ENCODE data around the gene ZBTB26.
A peak's percentile ranks its signal among the peaks of the same experiment; 100 is the strongest.
"Not testable (repeated sequence)": the region's sequence is repeated elsewhere in the genome, so short reads cannot be mapped to it uniquely, and the experiment has no call there.

The ZBTB26 gene

DNA sequence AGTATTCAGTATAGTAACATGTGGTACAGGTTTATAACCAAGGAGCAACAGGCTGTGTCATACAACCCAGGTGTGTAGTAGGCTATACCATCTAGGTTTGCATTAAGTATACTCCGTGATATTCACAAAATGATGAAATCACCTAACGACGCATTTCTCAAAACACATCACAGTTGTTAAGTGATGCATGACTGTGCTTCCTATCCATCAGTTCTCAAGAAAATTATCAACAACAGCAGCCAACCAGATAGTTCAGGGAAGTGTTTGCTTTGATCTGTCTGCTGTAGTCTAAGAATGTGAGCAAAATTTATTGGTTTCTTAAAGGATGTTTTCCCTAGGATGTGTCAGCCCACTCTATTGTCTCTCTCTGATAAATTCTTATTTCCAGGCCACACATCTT lies 7.4 kb downstream of the ZBTB26 start:
- DNase-seq (ENCODE audit: low read depth): no peak

DNA sequence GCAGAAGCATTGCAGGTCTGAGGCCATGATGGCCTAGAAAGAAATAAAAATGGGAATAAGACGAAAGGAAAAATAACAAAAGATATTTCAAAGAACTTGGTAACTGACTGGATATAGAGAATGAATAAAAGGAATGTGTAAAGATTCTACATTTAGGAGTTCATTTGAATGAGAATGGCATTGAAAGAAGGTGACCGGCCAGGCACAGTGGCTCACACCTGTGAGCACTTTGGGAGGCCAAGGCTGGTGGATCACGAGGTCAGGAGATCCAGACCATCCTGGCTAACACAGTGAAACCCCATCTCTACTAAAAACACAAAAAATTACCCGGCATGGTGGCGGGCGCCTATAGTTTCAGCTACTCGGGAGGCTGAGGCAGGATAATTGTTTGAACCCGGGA lies 8.6 kb downstream of the ZBTB26 start:
- DNase-seq (ENCODE audit: low read depth): no peak

GRCh38 chr9:122918310-122918709 lies 13.0 kb downstream of the ZBTB26 start:
- no peak for DNase-seq (ENCODE audit: low read depth)

DNA sequence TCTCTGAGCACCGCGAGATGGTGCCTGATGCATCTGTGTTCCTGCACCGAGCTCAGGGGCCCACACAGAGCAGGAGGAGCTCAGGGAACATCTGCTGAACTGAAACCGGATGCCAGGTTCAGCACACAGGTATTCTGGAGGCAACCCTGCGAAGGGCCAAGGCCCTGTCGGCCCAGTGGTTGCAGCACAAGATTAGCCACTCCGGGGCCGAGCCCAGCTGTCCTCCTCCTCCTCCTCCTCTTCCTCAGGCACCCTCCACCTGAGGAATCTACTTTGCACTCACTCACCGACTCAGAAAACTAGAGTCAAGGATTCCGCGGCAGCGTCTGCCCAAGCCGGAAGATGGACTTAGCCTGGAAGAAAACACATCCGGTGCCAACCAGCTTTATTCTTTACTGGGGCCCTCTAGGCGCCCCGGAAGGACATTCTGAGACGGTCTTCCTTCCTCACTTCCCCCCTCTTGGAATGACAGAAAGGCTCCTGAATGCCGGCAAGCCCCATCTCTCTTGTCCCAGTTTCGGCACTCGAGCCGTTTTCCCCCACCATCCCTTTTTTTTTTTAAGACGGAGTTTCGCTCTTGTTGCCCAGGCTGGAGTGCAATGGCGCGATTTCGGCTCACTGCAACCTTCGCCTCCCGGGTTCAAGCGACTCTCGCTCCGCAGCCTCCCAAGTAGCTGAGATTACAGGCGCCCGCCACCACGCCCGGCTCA lies 18.2 kb downstream of the ZBTB26 start, which contains the start of gene ZBTB6:
Gene ZBTB6, minus strand, starts transcription at position 360 of the 710 bp plus-strand sequence. CDS start 1,251 bp downstream, outside the sequence.
- DNase-seq (ENCODE audit: low read depth): peak; percentile 57

DNA sequence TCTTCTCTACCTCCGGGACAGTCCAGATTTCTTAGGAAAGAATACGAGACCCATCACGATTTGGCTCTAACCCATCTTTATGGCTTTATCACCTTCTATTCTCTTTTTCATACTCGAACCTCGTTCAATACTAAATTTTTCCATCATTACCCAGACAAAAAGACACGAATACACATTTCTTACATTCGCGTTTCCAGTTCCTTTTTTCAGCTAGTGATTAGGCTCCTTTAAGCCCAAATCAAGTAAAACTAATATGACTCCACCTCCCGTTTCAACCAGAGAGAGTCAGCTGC lies 18.7 kb downstream of the ZBTB26 start:
- no peak for DNase-seq (ENCODE audit: low read depth)

- not testable (repeated sequence) for DNase-seq (ENCODE audit: low read depth)
Measured at GRCh38 chr9:122906122-122906521, 25.2 kb downstream of the ZBTB26 start.

DNA sequence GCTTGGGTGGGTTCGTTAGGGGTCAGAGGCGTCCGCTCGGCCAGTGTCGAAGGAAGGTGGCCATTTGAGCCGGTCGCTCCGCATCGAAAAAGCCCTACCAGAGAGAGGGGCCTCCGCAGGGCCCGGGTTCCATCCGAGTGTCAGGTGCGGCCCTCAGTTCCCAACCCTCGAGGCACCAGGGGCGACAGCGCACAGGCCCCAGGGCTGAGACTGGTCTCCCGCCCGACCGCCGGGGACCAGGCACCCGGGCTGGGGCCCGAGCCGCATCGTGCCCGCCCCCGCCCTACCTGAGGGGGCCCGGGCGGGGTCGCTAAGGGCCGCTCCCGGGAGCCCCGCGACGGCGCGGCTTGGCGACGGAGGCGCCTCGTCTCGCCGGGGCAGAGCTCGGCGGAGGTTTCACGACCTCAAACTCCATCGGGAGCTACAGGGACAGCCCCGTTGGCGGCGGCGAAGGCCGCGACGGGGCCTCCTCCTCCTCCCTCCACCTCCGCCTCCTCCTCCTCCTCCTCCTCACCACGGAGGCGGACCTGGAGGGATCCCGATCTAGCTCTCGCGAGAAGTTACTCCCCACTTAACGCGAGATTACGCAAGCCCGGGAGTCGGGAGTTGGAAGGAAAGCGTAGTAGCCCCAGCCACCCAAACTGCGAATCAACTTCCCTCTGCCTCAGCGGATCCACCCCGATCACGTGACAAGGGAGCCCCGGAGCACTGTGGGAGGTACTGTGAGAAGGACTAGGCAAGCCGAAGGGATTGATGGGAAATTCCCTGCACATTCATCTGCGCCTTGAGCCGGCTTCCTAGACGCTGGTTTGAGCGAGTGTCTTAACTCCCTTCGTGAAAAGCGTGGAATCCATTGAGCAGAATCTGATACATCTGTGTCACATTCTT lies 26.2 kb downstream of the ZBTB26 start, which contains the start of gene RC3H2:
Gene RC3H2, minus strand, starts transcription at position 537 of the 888 bp plus-strand sequence. CDS start 7,850 bp downstream, outside the sequence.
- peak; percentile 99 for DNase-seq (ENCODE audit: low read depth)

- no peak for DNase-seq (ENCODE audit: low read depth)
Measured at GRCh38 chr9:122904466-122904822, 26.9 kb downstream of the ZBTB26 start.

DNA sequence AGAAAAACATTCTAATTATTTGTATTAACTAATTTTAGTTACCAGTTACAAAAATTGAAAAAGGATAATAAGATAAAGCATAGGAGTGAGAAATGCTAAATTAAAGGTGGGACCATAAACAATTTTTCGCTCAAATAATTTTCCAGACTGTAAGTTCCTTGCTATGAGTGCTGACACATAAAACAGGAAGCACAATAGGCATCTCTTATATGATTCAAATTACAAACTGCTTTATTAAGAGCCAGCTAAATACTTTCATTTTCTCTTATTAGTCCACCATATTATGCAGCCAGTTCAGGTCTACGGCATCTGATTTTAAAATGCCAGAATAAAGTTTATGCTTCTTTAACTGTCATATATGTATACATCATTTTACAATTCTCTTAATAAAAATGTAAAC lies 30.5 kb downstream of the ZBTB26 start:
- DNase-seq (ENCODE audit: low read depth): no peak

DNA sequence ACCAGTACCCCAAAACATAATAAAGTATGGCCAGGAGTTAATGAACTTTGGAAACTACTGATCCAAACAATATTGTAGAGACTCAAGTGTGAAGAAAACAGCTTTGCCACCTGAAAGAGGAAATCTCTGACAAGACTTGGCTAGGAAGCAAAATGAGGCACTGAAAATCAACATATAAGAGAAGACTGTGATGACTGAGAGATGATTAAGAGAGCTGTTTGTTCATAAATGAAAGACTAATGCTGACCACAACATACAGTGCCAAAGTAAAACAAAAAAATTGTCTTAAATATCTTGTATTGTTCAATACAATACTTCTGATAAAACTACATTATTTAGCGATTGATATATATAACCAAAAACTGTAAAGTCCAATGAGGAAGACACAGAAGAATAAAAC lies 33.3 kb downstream of the ZBTB26 start:
- DNase-seq (ENCODE audit: low read depth): no peak

DNA sequence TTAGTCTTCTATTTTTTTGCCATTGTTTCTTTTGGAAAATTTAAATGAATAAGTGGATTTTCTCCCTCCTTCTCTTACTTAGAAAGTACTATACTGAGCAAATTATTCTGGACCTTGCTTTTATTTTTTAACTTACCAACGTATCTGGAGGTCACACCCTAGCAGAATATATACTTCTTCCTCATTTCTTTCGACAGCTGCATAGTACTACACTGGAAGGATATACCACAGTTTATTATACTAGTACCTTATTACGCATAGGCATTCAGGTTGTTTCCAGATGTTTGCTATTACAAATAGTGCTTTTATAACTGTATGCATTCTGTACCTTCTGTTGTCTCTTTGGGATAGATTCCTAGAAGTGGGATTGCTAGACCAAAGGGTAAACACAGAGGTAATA lies 42.8 kb downstream of the ZBTB26 start:
- DNase-seq (ENCODE audit: low read depth): no peak

DNA sequence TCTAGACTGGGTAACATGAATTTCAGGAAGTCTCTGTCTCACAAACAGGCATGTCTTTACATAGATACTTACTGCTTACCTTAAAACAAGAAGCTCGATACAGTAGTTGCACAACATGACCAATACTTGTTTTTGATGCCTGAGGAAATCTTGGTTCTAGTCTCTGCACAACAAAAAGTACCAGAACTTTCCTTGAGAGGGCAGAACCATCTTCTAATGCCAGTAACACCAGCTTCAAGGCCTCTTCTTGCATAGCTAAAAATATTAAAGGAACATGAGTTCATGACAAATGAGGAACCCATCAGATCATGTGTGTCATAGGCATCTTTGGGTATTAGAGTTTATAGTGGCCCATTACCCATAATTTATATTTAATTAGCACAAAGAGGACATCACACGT lies 48.2 kb downstream of the ZBTB26 start:
- DNase-seq (ENCODE audit: low read depth): no peak

DNA sequence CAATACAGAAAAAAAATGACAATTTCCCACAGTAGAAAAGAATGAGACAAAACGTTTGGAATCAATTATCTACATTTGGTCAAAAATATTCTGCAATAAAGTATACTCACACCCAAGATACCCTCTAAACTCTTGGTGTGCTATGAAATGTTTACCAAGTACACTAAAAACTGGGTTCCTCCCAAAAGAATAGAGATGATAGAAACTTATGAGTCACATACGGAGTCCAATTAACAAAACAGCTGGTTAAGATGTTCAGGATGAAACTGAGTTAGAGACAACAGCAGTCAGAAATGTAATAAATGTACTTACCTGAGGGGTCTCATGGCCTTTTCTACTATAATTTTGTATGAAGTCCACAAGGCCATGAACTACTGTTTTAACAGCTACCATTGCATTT lies 51.9 kb downstream of the ZBTB26 start:
- no peak for DNase-seq (ENCODE audit: low read depth)

GRCh38 chr9:122875523-122875922 lies 55.8 kb downstream of the ZBTB26 start:
- DNase-seq (ENCODE audit: low read depth): no peak

- not testable (repeated sequence) for DNase-seq (ENCODE audit: low read depth)
Measured at GRCh38 chr9:122867276-122867675, 64.0 kb downstream of the ZBTB26 start.

GRCh38 chr9:122866079-122866478 lies 65.2 kb downstream of the ZBTB26 start:
- DNase-seq (ENCODE audit: low read depth): no peak

Measured in GM04503 (cell line).